CD4-positive, alpha-beta T cell treated with Interleukin-17A for 1 hour (primary cell): ENCODE results near the gene FOXJ3.

Source experiments
- DNase-seq: peaks from one replicate; pipeline ENCODE4 v3.0.0-alpha.2; 2020

Gene FOXJ3

GRCh38 chr1:42335050-42335808 lies at the start of gene FOXJ3:
Gene FOXJ3, minus strand, starts transcription at chr1:42335235. Its CDS starts 24,142 bp downstream, at chr1:42311093.
- DNase-seq, result peak; percentile 93

DNA sequence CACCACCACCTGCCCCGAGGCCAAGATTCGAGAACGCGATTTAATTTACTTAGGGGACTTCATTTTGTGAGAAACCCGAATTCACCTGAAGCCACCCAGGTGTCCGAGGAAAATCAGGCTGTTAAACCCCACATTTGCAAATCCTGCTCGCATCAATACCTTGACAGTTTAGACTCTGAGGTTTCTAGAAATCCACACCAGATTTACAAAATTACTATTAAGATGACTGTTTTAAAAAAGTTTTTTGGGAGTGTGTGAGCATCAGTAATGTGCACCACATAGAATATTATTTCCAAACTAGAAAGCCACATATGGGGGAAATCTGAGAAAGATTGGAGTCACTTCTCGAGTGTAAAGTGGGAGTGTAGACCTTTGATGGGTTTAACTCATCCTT lies 46.2 kb upstream of the FOXJ3 start:
- DNase-seq, result no peak

DNA sequence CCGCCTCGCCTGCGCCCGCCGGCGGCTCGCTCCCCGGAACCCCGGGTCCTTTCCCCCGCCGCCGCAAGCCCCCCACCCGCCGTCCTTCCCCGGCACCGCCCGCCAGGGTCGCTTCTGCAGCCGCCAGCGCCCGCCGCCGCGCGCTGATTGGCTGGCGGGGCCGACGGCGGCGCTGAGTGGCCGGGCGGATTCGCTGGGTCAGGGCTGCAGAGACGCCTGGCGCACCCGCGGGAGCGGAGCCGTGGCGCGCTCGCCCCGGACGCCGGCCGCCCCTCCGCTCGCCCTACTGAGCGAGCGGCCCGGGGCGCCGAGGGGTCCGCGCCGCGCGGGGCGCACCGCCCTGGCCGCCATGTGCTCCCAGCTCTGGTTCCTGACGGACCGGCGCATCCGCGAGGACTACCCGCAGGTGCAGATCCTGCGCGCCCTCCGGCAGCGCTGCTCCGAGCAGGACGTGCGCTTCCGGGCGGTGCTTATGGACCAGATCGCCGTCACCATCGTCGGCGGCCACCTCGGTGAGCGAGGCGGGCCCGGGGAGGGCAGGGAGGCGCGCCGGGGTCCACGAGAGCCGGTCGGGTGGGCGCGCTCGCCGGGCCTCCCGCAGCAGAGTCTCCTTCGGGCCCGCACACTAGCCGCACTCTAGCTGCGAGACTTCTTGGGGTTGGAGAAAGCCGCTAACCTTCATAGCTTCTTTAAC lies 45.7 kb upstream of the FOXJ3 start, which contains the start of gene RIMKLA:
RIMKLA (plus strand) TSS at position 207 of the 694 bp plus-strand sequence; CDS start at position 350, 143 bp downstream.
- peak; percentile 21 for DNase-seq

DNA sequence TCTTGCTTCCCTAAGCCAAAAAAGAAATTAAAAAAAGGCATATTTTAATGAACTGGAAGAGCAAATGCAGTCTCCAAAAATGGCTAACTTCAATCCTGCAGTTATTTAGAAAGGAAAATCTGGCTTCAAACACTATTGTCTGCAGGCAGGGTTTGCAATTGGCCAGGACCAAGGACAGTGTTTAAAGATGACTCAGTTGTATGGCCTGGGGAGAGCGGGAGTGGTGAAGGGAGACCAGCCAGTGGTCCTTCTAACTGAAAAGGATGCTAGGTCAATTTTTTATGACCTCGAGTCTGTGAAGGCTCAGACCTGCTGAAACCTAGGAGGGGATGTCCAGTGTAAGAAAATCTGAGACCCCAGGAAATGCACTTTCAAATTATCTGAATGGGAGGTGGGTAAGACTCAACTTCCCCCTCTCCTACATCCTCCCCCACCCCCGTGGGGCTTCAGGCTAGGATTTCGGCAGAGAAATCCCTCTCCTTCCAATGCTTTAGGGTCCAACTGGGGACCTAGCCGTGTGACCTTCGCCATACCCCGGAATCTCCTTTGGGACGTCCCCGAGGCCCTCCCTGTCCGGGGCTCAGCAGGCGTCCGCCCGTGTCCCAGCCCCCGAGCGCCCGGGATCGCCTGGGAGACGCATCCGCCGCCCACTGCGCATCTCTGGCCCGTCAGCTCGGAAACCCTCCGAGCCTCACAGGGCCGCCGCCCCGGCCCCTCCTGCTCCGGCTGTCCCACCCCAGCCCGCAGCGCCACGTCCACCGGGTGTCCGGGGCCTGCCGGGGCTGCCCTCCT lies 45.0 kb upstream of the FOXJ3 start:
- DNase-seq, result no peak

DNA sequence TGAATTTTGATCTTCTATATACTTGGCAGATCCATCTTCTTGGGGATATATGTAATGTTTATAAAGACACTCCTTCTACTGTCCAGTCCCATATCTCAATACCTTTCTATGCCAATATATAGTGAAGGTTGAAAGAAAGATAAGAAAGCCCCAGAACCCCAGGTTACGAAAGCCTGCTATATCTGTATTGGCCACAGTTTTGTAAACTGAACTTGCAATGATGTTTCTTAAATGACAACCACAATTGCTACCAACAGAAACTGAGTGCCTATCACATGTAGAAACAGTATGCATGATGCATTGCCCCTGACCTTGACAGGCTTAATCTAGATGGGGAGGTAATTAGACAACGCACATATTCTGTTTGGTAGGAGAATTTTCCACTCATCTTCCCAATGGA lies 37.8 kb upstream of the FOXJ3 start:
- DNase-seq, result no peak

- no peak for DNase-seq
Measured at GRCh38 chr1:42370876-42371549, 36.0 kb upstream of the FOXJ3 start.

- DNase-seq, result no peak
Measured at GRCh38 chr1:42369471-42369870, 34.4 kb upstream of the FOXJ3 start.

GRCh38 chr1:42368096-42368795 lies 33.2 kb upstream of the FOXJ3 start:
- no peak for DNase-seq

DNA sequence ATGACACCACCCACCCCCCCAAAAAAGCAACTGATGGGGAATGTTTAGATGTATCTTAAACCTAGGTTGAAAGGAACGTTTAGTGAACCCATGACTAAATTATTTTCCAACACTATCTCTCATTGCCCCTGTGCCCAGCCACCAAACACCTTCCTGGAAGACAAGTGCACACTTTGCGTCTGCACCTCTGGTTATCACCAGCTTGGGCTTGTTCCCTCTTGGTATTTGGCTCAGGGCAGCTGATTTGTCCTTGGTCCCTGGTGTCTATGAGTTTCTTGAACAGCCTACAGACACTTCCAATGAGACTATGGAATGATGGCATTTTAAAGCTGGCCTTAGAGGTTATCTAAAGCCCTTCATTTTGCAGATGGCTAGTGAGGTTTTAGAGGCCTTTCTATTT lies 30.1 kb upstream of the FOXJ3 start:
- no peak for DNase-seq

DNA sequence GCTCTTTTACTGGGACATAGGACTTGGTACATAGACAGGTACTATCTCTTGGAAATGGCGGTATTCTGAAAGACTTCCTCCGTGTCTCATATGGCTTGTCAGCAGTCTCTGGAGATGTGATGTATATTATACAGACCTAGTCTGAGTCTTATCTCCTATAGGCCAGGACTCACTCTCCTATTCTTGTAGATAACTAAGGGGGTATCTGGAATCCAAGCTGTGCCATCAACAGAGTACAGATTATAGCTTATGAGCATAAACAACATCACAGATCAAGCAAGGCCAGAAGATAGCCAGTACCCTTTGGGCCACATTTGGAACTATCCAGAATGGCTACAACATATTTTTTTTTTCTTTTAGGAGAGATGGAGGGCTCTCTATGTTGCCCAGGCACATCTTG lies 29.5 kb upstream of the FOXJ3 start:
- DNase-seq, result no peak

GRCh38 chr1:42364089-42364488 lies 29.1 kb upstream of the FOXJ3 start:
- no peak for DNase-seq

DNA sequence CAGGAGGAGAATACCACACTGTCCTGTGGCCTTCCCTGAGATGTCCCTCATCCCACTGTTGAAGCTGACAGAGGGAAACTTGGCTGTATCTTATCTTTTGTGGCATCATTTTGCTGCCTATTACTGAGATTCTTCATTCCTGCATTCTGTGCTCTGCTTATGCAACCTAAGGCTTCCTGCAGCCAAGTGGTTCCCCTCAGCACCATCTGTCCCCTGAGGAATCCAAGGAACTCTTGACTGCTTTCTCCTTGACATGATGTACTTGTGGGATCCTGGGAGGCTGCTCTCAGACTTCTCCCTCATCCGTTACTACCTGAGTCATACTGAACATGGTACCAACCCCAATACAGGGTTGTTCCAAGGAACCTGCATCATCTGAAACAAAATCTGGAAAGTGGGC lies 24.4 kb upstream of the FOXJ3 start:
- DNase-seq, result no peak

DNA sequence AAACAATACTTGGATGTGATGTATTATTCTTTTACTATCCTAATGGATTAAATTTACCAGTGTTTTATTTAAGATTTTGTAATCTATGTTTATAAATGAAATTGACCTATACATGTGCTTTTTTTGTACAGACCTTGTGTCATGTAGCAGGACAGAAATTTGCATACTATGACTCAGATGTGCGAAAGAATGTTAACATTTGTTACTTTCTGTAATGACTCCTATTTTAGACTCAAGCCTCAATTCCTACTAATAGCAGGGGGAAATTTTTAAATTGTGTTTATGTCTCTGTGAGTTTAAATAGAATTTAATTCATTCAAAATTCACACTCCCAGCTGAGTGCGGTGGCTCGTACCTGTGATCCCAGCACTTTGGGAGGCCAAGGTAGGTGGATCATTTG lies 23.8 kb upstream of the FOXJ3 start:
- no peak for DNase-seq

DNA sequence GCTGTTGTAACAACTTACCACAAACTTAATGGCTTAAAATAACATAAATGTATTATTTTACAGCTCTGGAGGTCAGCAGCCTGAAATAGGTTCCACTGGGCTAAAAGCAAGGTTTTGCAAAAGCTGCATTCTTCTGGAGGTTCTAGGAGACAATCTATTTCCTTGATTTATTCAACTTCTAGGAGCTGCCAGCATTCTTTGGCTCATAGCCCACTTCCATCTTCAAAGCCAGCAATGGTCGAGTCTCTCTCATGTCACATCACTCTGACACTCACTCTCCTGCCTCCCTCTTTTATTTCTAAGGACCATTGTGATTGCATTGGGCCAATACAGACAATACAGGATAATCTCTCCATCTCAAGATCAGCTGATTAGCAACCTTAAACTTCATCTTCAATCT lies 15.1 kb upstream of the FOXJ3 start:
- no peak for DNase-seq

- no peak for DNase-seq
Measured at GRCh38 chr1:42348498-42348897, 13.5 kb upstream of the FOXJ3 start.

DNA sequence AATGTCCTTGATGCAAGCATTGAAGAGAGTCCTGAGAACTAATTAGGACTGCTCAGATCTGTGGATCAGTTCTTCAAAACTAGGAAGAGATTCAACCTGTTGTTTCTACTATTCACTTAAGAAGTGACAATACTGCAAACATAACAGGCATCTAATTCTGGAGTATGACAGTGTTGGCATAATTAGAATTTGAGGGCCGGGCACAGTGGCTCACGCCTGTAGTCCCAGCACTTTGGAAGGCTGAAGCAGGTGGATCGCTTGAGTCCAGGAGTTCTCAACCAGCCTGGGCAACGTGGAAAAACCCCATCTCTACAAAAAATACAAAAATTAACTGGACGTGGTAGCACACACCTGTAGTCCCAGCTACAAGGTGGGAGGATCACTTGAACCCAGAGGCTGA lies 8.0 kb upstream of the FOXJ3 start:
- no peak for DNase-seq

GRCh38 chr1:42340901-42341300 lies 5.9 kb upstream of the FOXJ3 start:
- no peak for DNase-seq

- DNase-seq, result no peak
Measured at GRCh38 chr1:42340093-42340492, 5.1 kb upstream of the FOXJ3 start.

DNA sequence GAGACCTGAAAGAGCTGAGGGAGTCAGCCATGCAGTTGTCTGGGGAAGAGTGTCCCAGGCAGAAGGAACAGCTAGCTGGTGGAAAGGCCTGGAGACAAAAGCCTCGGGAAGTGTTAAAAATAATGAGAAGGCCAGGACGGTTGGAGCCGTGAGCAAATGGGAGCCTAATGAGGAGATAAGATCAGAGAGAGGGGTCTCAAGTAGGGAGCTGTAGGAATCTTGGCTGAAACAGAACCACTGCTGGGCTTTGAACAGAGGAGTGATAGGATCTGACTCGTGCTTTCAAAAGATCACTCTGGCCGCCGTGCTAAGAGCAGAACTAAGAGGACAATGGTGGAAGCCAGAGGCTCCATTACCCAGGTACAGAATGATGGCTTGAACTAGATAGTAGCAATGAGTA lies 1.9 kb upstream of the FOXJ3 start:
- no peak for DNase-seq

GRCh38 chr1:42335809-42336518 lies 929 bp upstream of the FOXJ3 start:
- DNase-seq, result no peak

- peak; percentile 30 for DNase-seq
Measured at GRCh38 chr1:42334240-42335049, 590 bp downstream of the FOXJ3 start.
